Ovary (tissue), 3 donors: ENCODE results near the gene GNAS.

ENCODE experiments used
- EP300 ChIP-seq: sonication (generic); formaldehyde crosslinking; IDR thresholded peaks from one replicate; pipeline ENCODE4 v1.6.1; 2017; ENCODE audit warnings: antibody characterized with exemption
- POLR2A ChIP-seq: fragments of 450-650 bp; IDR thresholded peaks from one replicate; pipeline ENCODE4 v1.6.1; 2017; ENCODE audit warnings: antibody characterized with exemption, mild to moderate bottlenecking, moderate library complexity
- TF ChIP-seq, protein P1 (sequence below), 3 donors: fragments of 450-650 bp in 2 of 3; fragments of 200-600 bp in 1 of 3; IDR thresholded peaks; one replicate each; pipeline versions ENCODE4 v1.5.1 to v1.8.0; 2016 to 2022; ENCODE audit warnings: antibody characterized with exemption in 3 of 3, mild to moderate bottlenecking in 1 of 3
- donor health status: DM: no; HTN: no; CAD: no.

DNA sequence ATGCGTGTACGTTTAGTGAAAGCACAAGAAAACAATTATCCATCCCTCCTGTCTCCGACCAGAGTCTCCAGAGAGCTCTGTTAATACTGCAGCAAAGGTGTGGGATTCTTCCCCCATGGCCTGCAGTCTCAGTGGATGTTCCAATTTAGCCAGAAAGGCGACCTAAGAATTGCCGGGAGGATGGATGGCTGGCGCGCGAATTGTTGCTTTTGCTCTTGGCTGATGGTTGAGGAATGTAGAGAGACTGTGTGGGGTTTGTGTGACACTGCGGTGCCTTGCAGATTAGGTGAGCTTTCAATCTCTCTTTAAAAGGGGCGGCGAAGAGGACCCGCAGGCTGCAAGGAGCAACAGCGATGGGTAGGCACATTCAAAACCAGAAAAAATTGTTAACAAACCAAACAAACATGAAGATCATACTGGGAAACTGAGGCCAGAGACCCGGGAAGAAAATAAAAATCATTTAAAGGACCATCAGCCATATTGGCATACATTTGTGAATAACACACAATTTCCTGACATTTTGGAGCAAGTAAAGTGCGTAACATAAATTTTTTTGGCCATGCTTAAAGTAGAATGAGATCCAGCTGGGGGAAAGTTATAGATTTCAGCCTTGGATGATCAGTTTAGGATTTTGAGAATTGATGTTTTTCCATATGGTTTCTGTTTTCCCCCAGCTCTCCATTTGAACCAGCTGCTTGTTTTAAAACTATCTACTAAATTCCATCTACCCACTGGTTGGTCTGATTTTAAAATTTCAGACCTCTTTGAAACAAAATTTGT, 46.3 kb downstream of the GNAS start:
- no peak for TF ChIP-seq POLR2A
- TF ChIP-seq, protein P1, sequence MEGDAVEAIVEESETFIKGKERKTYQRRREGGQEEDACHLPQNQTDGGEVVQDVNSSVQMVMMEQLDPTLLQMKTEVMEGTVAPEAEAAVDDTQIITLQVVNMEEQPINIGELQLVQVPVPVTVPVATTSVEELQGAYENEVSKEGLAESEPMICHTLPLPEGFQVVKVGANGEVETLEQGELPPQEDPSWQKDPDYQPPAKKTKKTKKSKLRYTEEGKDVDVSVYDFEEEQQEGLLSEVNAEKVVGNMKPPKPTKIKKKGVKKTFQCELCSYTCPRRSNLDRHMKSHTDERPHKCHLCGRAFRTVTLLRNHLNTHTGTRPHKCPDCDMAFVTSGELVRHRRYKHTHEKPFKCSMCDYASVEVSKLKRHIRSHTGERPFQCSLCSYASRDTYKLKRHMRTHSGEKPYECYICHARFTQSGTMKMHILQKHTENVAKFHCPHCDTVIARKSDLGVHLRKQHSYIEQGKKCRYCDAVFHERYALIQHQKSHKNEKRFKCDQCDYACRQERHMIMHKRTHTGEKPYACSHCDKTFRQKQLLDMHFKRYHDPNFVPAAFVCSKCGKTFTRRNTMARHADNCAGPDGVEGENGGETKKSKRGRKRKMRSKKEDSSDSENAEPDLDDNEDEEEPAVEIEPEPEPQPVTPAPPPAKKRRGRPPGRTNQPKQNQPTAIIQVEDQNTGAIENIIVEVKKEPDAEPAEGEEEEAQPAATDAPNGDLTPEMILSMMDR (IDR thresholded peaks at IDR 0.05) = no peak
- no peak for TF ChIP-seq EP300
